ENCODE data around the gene RPP38.

GRCh38 chr10:15096661-15097010 lies 519 bp upstream of the RPP38 start:
- TF ChIP-seq POLR2AphosphoS5 (IDR thresholded peaks at IDR 0.05; ENCODE audit: low read depth, low read length) (no peak), TAF1 (IDR thresholded peaks at IDR 0.05; ENCODE audit: borderline replicate concordance, insufficient read depth, low read length) (no peak)
- TF ChIP-seq, protein P1, sequence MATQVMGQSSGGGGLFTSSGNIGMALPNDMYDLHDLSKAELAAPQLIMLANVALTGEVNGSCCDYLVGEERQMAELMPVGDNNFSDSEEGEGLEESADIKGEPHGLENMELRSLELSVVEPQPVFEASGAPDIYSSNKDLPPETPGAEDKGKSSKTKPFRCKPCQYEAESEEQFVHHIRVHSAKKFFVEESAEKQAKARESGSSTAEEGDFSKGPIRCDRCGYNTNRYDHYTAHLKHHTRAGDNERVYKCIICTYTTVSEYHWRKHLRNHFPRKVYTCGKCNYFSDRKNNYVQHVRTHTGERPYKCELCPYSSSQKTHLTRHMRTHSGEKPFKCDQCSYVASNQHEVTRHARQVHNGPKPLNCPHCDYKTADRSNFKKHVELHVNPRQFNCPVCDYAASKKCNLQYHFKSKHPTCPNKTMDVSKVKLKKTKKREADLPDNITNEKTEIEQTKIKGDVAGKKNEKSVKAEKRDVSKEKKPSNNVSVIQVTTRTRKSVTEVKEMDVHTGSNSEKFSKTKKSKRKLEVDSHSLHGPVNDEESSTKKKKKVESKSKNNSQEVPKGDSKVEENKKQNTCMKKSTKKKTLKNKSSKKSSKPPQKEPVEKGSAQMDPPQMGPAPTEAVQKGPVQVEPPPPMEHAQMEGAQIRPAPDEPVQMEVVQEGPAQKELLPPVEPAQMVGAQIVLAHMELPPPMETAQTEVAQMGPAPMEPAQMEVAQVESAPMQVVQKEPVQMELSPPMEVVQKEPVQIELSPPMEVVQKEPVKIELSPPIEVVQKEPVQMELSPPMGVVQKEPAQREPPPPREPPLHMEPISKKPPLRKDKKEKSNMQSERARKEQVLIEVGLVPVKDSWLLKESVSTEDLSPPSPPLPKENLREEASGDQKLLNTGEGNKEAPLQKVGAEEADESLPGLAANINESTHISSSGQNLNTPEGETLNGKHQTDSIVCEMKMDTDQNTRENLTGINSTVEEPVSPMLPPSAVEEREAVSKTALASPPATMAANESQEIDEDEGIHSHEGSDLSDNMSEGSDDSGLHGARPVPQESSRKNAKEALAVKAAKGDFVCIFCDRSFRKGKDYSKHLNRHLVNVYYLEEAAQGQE (IDR thresholded peaks at IDR 0.05; ENCODE audit: insufficient read depth in 1 of 2, low read depth in 2 of 2, low read length in 2 of 2): no peak

Data from PFSK-1 (cell line).